GM21360 (cell line): ENCODE data around the gene SLCO4C1.
A peak's percentile ranks its signal among the peaks of the same experiment; 100 is the strongest.
"Not testable (repeated sequence)": the region's sequence is repeated elsewhere in the genome, so short reads cannot be mapped to it uniquely, and the experiment has no call there.

Source experiments
- ATAC-seq: cut with Tn5 transposase; IDR thresholded peaks from one replicate; pipeline ENCODE4 v1.9.1; 2021; ENCODE audit warnings: mild to moderate bottlenecking, moderate library complexity; ENCODE audit not compliant: unreplicated experiment

Gene SLCO4C1

DNA sequence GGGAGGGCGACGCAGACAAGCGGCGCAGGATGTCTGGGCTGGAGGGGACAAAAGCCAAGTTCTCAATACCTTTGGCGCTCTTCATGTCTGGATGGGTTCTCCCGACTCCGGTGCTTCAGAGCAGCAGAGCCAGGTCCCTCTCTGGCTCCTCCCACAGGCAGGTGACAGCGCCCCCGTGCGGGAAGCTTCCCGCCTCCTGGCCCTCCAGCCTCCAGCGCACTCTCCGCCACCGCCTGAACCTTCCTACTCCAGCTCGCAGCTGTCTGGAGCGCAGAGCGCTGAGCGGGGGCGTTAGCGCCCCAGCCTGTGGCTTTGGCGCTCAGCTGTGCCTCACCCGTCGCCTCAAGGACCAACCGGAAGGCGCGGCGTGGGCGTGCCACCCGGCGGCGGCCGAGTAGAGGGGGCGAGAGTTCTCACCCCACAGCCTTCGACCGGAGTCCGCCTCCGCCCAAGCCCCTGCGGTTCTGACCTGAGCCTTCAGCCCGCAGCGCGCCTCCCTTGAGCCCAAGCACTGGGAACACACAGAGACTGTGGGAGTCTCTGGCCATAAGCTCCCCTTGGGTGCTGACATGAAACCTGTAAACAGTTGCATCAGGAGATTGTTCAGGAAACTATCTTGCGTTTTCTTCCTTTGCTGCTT lies at the start of gene SLCO4C1:
Gene SLCO4C1, minus strand, starts transcription at position 107 of the 640 bp plus-strand sequence. Its CDS starts 22 bp downstream, at position 85.
- ATAC-seq = peak; percentile 97

GRCh38 chr5:102341681-102342288 lies 45.7 kb upstream of the SLCO4C1 start:
- ATAC-seq = no peak

GRCh38 chr5:102324714-102325113 lies 28.6 kb upstream of the SLCO4C1 start:
- no peak for ATAC-seq

- not testable (repeated sequence) for ATAC-seq
These were observed 22.7 kb upstream of the SLCO4C1 start for GRCh38 chr5:102318801-102319200.

DNA sequence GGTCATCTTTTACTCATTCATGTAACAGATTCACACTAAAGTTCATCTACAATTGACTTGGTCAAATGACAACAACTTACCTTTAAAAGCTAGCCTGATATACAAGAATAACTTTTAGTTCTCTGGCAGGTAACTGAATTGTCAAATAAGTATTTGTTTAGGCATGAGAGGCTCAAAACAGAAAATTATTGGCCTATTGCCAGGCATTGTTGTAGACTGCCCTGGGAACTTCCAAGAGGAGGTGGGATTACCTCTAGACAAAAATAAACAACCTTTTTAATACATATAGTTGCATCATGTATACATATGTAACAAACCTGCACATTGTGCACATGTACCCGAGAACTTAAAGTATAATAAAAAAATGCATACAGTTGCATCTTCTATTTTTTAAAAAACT lies 18.2 kb upstream of the SLCO4C1 start:
- no peak for ATAC-seq

DNA sequence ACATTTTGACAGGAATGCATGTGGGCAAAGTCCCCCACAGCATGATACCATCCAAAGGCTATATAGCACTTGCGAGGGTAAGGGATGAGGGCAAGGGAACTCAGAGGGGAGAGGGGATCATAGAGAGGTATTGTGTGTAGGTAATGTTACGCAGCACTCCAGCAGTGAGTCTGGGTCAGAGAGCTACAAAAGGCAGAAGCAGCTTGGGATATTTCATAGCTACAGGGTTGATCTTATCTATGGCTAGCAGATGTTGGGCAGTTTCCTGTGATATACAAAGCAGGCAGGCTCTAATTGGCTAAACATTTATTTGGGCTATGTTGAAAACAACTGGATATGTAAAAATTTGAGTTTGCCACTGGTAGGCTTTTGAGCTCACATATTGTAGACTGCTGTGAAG lies 17.8 kb upstream of the SLCO4C1 start:
- no peak for ATAC-seq

DNA sequence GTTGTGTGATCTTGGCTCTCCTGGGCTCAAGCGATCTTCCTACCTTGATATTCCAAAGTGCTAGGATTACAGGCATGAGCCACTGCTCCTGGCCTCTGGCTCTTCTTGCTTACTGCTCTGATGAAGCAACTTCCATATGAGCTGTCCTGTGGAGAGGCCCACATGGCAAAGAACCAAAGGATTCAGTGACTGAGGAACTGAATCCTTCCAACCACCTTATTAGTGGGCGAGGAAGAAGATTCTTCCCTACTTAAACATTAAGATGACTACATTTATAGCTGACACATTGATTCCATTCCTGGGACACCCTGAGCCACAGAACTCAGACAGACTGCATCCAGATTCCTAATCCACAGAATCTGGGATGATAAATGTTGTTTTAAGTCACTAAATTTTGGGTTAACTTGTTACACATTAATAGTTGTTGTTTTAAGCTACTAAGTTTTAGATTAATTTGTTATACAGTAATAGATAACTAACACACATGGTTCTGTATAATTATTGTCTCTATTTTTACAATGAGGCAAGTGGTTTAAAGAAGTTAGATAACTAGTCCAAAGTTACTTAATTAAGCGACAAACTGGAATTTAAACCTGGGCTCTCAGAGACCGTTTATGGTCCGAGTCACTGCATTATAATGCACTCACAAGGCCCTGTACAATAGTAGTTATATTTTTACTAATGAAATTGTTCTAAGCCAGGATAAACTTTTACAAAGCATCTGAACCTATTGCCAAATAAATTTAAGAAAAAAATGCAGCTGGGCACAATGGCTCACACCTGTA lies 16.7 kb upstream of the SLCO4C1 start:
- ATAC-seq = no peak

GRCh38 chr5:102309586-102309985 lies 13.5 kb upstream of the SLCO4C1 start:
- ATAC-seq = no peak

DNA sequence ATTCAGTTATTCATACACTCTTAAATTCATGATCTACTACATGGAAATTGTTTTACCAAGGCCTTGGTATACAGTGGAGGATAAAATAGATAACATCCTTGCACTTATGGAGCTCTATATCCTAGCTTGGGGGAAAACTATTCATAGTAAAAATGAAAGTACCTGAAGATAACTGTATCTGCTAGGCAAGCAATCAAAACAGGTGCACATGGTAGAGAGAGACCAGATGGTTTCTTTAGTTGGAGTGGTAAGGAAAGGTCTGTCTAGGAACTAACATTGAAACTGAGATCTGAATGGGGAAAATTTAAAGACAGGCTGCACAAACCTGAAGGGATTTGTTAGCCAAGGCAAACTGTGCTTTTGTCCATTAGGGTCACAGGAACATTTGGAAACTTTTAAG lies 11.1 kb upstream of the SLCO4C1 start:
- ATAC-seq = peak; percentile 59

- ATAC-seq = no peak
These were observed 10.0 kb upstream of the SLCO4C1 start for GRCh38 chr5:102306121-102306520.

- no peak for ATAC-seq
These were observed 428 bp downstream of the SLCO4C1 start for GRCh38 chr5:102295534-102296177.

DNA sequence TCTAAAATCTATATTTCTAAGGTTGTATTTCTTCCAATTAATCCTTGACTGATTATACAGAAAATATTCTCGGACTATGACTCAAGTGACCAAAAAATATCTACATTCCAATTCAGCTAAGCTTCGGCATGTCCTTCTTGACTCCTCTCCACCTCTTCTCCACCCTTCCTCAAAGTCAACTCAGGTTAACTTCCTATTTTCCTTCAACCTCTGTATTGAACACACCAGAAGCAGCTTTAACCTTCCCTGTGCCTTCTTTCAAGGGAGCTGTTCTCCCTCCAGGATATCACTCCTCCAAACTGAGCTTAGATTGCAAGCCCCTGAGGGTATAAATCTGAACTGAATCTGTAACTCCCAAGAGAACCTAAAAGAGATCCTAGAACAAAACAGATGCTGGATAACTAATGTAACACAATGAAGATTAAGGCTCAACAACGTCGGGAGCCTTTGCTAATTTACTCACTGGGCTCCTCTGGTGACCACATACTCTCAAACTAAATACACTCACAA lies 1.1 kb downstream of the SLCO4C1 start:
- ATAC-seq = no peak

DNA sequence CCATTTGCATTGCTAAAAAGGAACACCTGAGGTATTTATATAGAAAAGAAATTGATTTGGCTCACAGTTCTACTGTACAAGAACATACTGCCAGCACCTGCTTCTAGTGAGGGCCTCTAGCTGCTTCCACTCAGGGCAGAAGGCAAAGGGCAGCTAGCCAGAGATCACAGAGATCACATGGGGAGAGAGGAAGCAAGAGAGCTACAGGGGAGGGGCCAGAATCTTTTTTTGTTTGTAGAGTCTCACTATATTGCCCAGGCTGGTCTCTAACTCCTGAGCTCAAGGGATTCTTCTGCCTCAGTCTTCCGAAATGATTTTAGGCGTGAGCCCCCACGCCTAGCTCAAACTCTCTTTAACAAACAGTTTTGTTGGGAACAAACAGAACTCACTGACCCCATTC lies 6.1 kb downstream of the SLCO4C1 start:
- no peak for ATAC-seq

DNA sequence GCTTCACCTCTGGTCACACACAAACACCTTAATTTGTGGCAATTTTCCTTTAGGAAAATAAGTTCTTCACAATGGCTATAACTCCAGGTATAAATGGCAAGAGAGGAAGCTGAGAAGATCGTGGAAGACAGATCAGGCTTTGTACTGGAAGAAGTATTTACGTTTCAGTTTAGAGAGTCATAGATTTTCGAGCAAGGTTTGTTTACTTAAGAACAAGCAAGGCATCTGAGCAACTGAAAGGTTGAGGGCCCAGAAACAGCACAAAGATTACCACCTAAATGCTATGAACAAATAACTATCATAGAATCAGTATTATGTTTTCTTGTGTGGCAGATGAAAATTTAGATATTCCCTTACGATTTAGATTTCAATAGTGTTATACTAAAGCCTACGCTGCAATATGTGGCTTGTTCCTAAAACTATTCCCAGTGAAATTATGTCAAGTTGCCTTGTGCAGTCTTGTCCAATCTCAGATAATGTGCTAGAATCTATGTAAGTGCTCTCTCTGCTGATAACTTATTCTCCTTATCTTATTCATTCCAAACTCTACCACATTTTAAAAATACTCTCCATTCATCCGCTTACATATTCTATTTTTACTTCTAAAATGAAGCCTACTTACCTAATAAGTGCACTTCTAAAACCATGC lies 6.7 kb downstream of the SLCO4C1 start:
- no peak for ATAC-seq

DNA sequence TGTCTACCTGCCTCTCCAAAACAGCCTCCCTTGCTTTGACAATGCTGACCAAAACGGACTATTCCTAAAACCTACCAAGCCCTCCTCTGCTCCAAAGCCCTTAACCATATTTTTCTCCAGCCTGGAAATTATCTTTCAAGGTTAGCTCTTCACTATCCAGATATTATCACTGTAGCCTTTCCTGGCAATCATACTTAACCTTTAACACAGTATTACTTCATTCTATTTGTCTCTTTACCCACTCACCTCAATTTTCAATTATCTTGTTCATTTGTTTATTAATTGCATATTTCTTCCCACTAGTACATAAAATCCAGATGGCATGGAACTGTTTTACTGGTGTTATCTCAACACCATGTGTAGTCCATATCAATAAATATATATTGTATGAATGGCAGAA lies 7.5 kb downstream of the SLCO4C1 start:
- ATAC-seq = no peak

- no peak for ATAC-seq
These were observed 9.6 kb downstream of the SLCO4C1 start for GRCh38 chr5:102286476-102286875.

DNA sequence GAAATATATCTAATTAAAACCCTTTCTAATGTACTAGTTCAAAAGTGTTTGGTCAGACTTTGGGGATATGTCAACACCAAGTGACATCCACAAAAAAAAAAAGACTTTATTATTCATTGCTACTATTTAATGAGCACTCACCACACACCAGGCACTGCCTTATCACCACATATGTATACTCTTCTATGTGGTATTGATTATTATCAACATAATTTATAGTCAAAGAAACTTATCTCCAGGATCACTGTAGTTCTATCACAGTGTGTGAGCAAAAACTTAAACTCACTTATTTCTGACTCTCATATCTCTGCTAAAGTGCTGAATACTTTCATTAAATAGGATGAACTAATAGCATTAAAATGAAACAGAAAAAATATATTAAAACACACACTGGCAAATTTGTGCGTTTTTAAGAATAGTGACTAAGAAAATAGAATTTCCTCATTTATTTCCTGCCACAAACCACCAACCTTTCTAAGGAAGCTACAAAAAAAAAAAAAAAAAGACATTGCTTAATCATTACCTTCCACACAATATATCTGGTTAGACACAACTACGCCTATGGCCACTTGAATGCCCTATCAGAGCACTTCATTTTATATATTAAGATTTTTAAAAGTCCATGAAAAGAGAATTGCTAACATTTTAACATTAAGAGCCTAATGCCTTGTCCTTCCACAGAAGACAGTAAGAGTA lies 12.8 kb downstream of the SLCO4C1 start:
- no peak for ATAC-seq

- no peak for ATAC-seq
These were observed 16.4 kb downstream of the SLCO4C1 start for GRCh38 chr5:102279711-102280110.

DNA sequence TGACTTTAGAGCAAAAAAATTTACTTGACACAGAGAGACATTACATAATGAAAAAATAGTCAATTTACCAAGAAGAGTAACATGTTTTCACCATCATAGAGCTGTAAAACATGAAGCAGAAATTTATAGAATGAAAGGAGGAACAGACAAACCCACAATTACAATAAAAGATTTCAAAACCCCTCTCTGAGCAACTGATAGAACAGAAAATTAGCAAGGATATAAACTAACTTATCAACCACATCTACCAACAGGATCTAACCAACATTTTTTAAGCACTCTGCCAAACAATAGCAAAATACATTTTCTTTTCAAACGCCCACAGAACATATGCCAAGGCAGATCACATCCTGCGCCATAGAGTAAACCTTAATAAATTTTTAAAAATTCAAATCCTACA lies 17.9 kb downstream of the SLCO4C1 start:
- no peak for ATAC-seq

- ATAC-seq = no peak
These were observed 18.9 kb downstream of the SLCO4C1 start for GRCh38 chr5:102277144-102277543.
